Glutamatergic neuron (in vitro differentiated cells): ENCODE measurements around the gene INF2. TPM values are rescaled to one million over a fixed set of nuclear protein-coding genes. Genes with fewer than 3 reads are reported as not detected.

Experiments used
- DNase-seq: peaks from one replicate; pipeline ENCODE4 v3.0.0; 2022
- H3K27ac Mint-ChIP-seq: one replicate; pipeline ENCODE4 v1.8.0; 2020; ENCODE audit warnings: mild to moderate bottlenecking, mixed read lengths, inconsistent platforms; ENCODE audit not compliant: unreplicated experiment
- H3K27me3 Mint-ChIP-seq: one replicate; pipeline ENCODE4 v1.8.0; 2020; ENCODE audit warnings: mild to moderate bottlenecking, moderate library complexity, mixed read lengths, inconsistent platforms; ENCODE audit not compliant: unreplicated experiment
- H3K36me3 Mint-ChIP-seq: one replicate; pipeline ENCODE4 v1.8.0; 2020; ENCODE audit warnings: mild to moderate bottlenecking, mixed read lengths, inconsistent platforms; ENCODE audit not compliant: unreplicated experiment
- H3K4me1 Mint-ChIP-seq: one replicate; pipeline ENCODE4 v1.8.0; 2020; ENCODE audit warnings: mild to moderate bottlenecking, low read depth, mixed read lengths, inconsistent platforms; ENCODE audit not compliant: unreplicated experiment
- H3K4me3 Mint-ChIP-seq: one replicate; pipeline ENCODE4 v1.8.0; 2020; ENCODE audit warnings: mild to moderate bottlenecking, mixed read lengths, inconsistent platforms; ENCODE audit not compliant: unreplicated experiment
- H3K9me3 Mint-ChIP-seq: one replicate; pipeline ENCODE4 v1.8.0; 2020; ENCODE audit warnings: mild to moderate bottlenecking, moderate library complexity, mixed read lengths, inconsistent platforms; ENCODE audit not compliant: unreplicated experiment
- CTCF ChIP-seq: fragments of 200-600 bp; sonication (generic); IDR thresholded peaks from one replicate; pipeline ENCODE4 v1.5.0; 2021; ENCODE audit not compliant: partially characterized antibody, unreplicated experiment
- total RNA-seq: library from RNA; stranded (reverse); fragmentation: NEBNext Ultra II Directional; extraction: Animal tissue kit (Norgen Biotek cat#: 25700); gene quantifications from one replicate; pipeline ENCODE4 v1.2.1, GENCODE V29; 2021; ENCODE audit not compliant: unreplicated experiment

The INF2 gene
- total RNA-seq, 1 donor from 2014 or later, result 11.8 TPM

- H3K9me3 Mint-ChIP-seq, result peaks cover 2% of the 10 kb centered on the region
- no peak overlapping the region for H3K4me3 Mint-ChIP-seq
- no peak for DNase-seq
- H3K27me3 Mint-ChIP-seq, result peaks cover 5% of the 10 kb centered on the region
- no peak overlapping the region for H3K27ac Mint-ChIP-seq
- no peaks in the 10 kb centered on the region for H3K36me3 Mint-ChIP-seq
- H3K4me1 Mint-ChIP-seq, result no peaks in the 10 kb centered on the region
- TF ChIP-seq CTCF, result no peak
Observed at GRCh38 chr14:104701383-104702076, 12.1 kb downstream of the INF2 start.

- no peaks in the 10 kb centered on the region for H3K36me3 Mint-ChIP-seq
- H3K4me1 Mint-ChIP-seq, result no peaks in the 10 kb centered on the region
- H3K27ac Mint-ChIP-seq, result no peak overlapping the region
- no peak for DNase-seq
- peaks cover 5% of the 10 kb centered on the region for H3K27me3 Mint-ChIP-seq
- no peak for TF ChIP-seq CTCF
- H3K4me3 Mint-ChIP-seq, result no peak overlapping the region
- H3K9me3 Mint-ChIP-seq, result peaks cover 2% of the 10 kb centered on the region
Observed at GRCh38 chr14:104702106-104702505, 12.7 kb downstream of the INF2 start.

- Mint-ChIP-seq H3K4me3 (no peak overlapping the region), H3K27ac (no peak overlapping the region), H3K9me3 (peaks cover 2% of the 10 kb centered on the region), H3K4me1 (no peaks in the 10 kb centered on the region), H3K27me3 (peaks cover 6% of the 10 kb centered on the region), H3K36me3 (no peaks in the 10 kb centered on the region)
- DNase-seq, result no peak
- TF ChIP-seq CTCF, result no peak
Observed at GRCh38 chr14:104702673-104703072, 13.3 kb downstream of the INF2 start.

GRCh38 chr14:104703269-104703668 is 13.9 kb downstream of the INF2 start:
- no peak overlapping the region for H3K27ac Mint-ChIP-seq
- H3K4me3 Mint-ChIP-seq, result no peak overlapping the region
- H3K4me1 Mint-ChIP-seq, result no peaks in the 10 kb centered on the region
- no peaks in the 10 kb centered on the region for H3K36me3 Mint-ChIP-seq
- peaks cover 5% of the 10 kb centered on the region for H3K27me3 Mint-ChIP-seq
- peaks cover 2% of the 10 kb centered on the region for H3K9me3 Mint-ChIP-seq
- DNase-seq, result no peak
- no peak for TF ChIP-seq CTCF

- Mint-ChIP-seq H3K36me3 (no peaks in the 10 kb centered on the region), H3K4me3 (no peak overlapping the region), H3K27ac (no peak overlapping the region), H3K4me1 (no peaks in the 10 kb centered on the region), H3K9me3 (peaks cover 2% of the 10 kb centered on the region), H3K27me3 (peaks cover 3% of the 10 kb centered on the region)
- no peak for TF ChIP-seq CTCF
- DNase-seq, result no peak
Observed at GRCh38 chr14:104704252-104704651, 14.8 kb downstream of the INF2 start.
